Activated CD8-positive, alpha-beta memory T cell treated with anti-CD3 and anti-CD28 coated beads for 1 hour (primary cell): ENCODE results near the gene TTC4.

Source experiments
- DNase-seq, 2 donors: peaks; one replicate each; pipeline ENCODE4 v3.0.0-alpha.2; 2020; ENCODE audit warnings: low read depth in 1 of 2; ENCODE audit errors: extremely low read depth in 1 of 2

The TTC4 gene, protein sequence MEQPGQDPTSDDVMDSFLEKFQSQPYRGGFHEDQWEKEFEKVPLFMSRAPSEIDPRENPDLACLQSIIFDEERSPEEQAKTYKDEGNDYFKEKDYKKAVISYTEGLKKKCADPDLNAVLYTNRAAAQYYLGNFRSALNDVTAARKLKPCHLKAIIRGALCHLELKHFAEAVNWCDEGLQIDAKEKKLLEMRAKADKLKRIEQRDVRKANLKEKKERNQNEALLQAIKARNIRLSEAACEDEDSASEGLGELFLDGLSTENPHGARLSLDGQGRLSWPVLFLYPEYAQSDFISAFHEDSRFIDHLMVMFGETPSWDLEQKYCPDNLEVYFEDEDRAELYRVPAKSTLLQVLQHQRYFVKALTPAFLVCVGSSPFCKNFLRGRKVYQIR

DNA sequence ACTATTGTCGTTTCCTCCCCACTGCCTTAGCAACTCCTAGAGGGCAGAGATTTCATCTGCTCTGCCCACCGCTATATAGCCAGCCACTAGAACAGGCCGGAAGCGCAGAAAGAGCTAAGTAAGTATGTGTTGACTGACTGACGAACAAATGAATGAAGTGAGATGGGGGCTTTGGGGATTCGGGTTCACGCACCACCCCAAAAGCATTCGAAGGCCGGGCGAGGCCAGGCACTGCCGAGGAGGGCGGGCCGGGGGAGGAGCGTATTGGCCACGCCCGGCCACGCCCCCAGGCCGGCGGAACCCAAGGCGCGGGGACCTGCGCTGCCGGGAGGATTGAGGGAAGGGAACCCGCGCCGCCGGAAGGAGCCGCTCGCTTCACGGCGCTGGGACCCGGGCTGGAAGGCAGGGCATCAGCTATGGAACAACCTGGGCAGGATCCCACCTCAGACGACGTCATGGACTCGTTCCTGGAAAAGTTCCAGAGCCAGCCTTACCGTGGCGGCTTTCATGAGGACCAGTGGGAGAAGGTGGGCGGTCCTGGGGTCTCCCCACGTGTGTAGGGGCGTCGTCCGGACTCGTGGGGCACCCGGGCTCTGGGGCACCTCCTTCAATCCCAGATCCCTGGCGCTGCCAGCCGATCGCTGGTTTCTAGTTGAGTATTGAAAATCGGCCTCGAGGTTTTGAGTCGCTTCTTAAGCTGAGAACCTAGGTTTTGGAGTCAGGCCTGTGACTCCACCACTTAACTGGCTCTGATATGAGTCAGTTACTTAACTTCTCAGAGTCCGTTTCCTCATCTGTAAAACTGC is at the start of gene TTC4:
TSS of gene TTC4 (plus strand) at position 369 of the 806 bp plus-strand sequence. CDS start at position 417, 48 bp downstream.
- peak; percentile 60 to 76 for DNase-seq

DNA sequence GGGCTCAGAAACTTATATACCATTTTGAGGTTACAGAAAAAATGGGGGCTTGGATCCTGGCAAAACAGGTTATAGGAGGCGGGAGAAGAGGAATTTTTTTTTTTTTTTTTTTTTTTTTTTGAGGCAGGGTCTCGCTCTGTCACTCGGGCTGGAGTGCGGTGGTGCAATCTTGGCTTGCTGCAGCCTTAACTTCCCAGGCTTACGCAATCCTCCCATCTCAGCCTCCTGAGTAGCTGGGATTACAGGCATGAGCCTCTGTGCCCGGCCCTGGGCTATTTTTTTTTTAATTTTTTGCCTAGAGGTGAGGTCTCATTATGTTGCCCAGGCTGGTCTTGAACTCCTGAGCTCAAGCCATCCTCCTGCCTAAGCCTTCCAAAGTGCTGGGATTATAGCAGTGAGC is 49.3 kb upstream of the TTC4 start:
- no peak for DNase-seq

DNA sequence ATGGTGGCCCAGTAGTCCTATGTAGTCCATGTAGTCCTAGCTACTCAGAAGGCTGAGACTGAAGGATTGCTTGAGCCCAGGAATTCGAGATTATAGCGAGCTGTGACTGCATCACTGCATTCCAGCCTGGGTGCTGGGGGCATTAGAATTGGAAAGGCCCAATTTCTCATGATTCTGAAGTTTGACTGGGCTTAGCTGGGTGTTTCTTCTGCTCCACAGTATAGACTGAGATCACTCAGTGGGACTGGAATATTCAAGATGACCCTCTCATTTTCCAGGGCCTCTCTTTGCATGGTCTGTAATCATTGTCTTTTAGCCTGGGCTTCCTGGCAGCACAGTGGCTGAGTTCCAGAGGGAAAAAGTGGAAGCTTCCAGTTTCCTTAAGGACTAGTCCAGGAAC is 47.9 kb upstream of the TTC4 start:
- no peak for DNase-seq

DNA sequence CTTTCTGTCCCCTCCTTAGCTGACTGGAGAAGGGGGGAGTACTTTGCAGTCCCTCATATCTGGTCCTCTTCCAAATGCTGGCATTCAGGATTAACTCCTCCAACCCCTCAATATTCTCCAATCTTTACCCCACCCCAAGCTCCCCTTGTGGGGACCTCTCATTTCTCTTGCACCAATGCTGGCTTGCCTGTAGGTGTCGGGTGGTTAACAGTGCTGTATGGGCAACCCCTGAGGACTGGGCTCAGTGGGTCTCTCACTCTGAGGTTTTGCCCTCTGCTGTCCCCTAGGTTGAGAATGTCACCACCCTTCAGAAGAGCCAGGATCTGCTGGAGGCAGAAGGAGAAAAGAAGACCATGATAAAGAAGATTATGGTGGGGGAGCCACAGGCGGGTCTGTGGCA is 47.1 kb upstream of the TTC4 start:
- DNase-seq, result no peak

DNA sequence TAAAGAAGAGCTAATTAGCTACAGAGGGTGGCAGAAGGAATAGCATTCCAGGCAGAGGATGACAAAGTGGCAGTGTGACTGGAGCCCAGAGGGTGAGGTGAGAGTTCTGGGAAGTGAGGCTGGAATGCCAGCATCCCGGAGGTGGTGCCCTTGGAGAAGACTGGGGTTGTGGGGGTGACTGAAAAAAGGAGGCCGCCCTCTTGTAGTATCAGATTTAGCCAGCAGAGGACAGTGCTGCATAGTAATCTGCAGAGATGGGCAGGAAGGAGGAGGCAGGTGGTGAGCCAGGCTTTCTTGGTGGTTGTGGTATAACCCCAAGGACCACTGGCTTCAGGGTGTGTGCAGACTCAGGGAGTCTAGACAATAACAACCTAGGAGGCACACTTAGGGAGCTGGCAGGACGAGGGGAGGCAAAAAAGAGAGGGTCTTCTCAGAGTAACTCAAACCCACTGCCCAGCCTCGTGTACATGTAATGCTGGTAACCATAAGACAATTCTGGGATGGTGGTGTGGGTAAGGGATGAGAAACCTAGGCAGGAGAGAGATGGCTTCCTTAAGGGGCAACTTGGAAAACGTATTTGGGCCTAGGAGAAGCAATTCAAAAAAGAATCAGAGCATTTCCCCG is 43.6 kb upstream of the TTC4 start:
- DNase-seq, result peak; percentile 15 to 34

DNA sequence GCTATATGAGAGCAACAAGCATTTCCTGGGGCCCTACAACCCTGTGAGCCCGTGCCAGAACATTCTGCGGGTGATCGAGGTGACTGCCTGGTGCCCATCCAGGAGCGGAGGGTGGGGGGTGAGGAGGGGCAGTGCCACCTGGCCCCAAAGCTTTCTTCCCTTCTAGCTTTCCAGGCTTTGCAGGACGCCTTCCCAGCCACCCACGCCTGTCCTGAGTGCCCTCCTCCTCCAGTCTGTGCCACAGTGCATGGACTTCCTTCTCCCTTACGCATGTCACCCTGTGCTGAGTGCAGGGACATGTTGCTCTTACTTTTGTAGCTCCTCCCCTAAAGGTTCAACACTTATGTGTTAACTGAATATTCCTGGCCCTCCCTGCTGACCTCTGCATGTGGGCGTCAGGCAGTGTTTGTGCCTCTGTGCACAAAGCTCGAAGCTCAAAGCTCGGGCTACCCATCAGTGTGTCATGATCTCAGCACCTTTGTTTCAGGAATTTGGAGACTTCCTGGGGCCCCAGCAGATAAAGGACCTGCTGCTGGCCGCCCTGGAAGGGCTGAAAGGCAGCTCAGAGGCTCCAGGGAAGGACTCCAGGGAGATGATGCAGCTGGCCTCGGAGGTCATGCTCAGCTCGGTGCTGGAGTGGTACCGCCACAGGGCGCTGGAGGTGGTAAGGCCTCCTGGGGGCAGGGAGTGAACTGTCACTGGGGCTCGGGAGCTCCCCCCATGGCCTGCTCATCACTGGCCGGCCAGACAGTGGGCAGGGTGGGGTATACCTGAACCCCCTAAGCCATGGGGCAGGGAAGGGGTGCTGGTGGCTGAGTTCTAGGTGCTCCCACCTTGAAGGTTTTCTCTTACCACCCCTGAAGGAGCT is 36.7 kb upstream of the TTC4 start:
- DNase-seq, result no peak

DNA sequence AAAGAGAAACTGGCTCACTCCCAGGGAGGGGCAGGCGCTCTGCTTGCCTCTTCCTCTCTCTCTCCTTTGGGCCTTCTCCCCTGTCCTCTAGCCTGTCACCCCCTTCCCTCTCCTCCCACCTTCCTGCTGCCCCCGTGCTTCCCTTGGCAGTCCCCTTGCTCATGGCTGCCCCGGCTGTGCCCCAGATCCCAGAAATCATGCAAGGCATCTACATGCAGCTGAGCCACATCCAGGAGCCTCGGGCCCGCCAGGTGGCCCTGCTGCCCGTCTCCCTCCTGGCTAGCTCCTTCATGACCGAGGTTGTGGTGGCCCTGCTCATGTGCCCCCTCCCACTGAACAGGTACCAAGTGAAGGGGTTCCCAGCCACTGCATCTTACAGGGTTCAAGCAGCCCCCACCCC is 36.0 kb upstream of the TTC4 start:
- no peak for DNase-seq

DNA sequence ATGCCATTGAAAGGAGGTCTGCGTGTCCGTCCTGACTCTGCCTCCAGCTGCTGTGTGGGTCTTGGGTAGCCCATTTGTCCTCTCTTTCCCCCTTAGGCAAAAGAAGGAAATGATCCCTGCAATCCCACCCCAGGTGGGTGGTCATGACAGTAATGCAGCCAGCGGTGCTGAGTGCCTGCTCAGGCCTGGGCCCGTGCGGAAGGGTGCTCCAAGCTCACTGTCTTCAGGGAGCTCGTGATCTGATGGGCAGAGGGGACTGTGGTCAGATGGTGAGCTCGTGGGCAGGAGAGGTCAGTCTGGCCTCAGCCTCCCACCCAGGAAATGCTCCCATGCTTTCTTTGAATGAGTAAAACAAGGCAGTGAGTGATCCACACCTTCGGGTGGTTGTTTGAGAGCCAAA is 35.3 kb upstream of the TTC4 start:
- DNase-seq, result no peak

DNA sequence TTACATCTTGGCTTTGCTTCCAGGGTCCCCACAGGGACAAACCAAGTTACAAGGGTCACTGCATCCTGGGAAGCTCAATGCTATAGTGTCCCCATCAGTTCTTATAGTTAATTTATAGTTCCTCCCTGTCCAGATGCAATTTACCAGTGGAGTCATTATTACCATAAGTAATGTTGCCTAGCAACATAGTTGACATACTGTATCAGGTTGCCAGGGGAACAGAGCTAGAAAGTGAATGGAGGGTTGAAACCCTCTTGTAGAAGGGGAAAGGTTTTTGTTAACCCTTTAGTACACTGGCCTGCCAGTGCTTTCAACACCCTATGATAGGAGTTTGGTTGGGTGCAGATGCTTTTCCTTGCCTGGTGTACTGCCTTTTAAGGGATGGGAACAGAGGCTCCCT is 34.3 kb upstream of the TTC4 start:
- DNase-seq, result no peak

DNA sequence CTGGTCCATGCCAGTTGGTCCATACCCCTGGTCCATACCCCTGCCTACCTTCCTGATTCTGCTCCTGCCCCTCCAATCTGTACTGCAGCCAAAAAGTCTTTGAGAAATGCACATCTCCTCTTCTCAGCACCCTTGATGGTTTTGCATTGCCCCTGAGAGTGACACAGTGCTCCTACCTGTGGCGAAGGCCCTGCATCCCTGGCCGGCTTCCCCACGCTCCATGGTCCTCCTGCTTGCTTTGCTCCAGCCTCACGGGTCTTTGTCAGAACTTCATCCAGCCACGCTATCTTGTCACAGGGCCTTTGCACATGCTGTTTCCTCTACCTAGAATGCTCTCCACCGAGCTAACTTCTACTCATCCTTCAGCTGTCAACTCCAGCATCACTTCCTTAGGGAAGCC is 32.2 kb upstream of the TTC4 start:
- DNase-seq, result no peak

DNA sequence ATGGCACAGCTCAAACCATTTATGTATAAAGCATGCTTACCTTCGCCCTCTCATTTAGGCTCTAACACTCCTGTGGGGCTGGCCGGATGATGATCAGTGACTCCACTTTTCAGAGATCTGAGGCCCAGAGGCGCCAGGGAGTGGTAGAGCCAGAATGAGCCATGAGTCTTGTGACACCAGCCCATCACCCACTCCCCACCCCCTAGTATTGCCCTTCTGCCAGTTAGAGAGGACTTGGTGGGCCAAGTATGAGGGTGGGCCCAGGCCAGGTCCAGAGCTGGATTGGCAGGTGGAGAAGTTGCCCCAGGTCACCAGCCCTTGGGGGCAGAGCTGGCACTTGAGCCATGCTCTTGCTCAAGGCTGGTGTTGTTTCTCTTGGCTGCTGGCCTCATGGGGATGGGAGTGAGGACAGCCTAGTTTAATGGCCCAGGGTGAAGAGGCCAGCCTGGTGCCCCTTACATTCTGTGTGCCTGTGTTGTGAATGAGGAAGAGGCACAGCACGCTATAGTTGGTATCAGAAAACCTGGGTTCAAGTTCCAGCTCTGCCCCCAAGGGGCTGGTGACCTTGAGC is 30.2 kb upstream of the TTC4 start:
- no peak for DNase-seq

DNA sequence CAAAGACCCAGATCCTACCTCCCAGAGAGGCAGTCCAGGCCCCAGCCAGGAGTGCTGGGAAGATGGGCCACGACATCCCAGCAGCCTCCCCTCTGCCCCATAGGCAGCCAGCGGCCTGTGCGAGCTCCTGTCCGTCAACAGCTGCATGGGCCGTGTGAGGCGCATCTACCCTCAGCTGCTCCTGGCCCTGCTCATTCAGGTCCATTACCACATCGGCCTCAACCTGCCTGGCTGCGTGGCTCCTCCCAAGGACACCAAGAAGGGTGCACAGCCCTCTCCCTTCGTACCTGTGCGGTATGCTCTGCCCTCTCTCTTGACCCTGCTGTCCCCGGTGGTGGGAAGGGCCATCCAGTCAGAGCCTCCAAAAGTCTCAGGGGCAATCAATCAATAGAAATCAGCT is 29.5 kb upstream of the TTC4 start:
- DNase-seq, result no peak

DNA sequence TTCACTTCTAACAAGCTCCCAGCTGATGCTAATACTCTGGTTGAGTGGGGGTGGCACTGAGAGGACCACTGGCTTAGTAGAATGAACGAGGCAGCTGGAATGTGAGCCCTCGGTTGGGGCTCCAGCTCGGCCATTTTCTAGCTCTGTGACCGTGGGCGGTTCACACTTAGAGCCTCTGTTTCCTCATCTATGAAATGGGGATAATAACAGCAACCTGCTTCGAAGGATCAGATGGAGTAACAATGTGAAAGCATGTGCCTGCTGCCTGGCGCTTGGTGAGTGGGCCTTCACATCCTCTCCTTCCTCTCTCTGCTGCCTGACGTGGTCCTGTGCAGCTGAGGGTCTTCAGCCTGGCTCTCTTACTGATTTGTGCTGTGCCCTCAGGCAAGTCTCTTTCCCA is 20.9 kb upstream of the TTC4 start:
- DNase-seq, result no peak

DNA sequence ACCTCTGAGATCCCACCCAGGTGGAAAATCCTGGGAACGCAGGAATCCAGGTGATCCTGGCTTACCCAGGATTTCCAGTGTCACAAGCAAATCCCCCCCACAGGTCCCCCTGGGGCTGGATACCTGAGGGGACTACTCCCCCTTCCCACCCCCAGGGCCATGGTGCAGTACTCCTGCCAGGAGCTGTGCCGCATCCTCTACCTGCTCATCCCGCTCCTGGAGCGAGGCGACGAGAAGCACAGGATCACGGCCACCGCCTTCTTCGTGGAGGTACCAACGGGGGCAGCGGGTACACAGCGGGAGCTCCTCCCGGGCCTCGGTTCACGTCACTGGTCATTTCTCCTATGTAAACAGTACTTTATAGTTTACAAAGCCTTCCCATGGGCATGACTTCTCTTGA is 20.4 kb upstream of the TTC4 start:
- no peak for DNase-seq

DNA sequence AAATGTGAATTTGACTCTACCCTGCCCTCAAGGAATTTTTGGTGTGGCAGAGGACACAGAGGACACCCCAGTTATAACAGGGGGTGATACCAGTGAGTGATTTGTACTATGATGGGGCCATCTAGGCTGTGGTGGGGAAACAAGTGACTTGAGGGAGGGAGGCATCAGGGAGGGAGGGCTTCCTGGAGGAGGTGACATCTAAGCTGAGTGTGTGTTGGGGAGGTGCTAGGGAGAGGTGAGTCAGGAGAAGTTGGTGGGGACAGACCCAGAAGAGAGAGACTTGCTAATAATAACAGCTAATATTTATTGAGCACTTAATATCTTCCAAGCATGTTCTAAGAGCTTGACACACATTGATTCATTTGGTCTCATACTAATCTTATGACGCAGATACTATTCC is 19.9 kb upstream of the TTC4 start:
- DNase-seq, result no peak

DNA sequence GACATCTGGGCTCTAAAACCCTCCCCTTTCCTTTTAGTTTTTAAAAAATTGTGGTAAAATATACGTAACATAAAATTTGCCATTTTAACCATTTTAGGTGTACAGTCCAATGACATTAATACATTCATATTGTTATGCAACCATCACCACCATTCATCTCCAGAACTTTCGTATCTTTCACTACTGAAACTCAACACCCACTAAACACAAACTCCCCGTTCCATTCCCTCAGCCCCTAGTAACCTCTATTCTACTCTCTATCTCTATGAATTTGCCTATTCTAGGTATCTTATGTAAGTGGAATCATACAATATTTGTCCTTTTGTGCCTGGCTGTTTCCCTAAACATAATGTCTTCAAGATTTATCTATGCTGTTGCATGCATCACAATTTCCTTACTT is 19.4 kb upstream of the TTC4 start:
- no peak for DNase-seq

DNA sequence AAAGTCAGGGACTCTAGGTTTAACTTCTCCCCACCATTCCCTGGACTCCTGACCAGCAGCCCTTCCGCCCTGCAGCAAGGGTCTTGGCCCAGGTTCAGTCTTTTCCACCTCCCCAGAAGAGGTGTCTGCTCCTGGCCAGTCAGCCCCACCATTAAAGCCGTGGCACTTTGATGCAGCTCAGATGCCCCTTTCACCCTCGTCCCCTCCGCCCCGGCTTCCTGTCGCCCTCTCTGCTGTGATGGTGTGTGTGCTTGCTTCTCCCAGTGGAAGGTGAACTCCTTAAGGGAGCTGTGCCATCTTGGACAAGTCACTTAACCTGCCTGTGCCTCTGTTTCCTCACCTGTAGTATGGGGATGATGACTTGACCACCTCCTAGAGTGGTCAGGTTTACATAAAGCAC is 17.8 kb upstream of the TTC4 start:
- DNase-seq, result no peak

DNA sequence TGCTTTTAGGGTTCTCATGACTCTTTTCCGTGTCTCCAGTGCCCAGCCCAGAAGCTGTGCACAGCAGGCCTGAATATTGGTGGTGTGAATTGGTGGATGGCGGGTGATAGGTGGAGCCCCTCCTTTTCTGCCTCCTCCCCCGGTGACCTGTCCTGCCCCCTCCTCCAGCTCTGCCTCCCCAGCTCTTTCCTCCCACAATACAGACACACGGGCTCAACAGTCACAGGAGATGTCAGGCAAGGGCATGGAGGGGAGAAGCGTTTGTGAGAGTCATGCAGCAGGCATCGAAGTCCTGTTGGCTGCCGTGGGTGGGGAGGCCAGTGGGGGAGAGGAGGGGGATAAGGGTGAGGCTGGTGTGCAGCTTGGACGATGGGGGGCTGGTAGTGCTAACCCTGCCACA is 17.3 kb upstream of the TTC4 start:
- DNase-seq, result no peak

DNA sequence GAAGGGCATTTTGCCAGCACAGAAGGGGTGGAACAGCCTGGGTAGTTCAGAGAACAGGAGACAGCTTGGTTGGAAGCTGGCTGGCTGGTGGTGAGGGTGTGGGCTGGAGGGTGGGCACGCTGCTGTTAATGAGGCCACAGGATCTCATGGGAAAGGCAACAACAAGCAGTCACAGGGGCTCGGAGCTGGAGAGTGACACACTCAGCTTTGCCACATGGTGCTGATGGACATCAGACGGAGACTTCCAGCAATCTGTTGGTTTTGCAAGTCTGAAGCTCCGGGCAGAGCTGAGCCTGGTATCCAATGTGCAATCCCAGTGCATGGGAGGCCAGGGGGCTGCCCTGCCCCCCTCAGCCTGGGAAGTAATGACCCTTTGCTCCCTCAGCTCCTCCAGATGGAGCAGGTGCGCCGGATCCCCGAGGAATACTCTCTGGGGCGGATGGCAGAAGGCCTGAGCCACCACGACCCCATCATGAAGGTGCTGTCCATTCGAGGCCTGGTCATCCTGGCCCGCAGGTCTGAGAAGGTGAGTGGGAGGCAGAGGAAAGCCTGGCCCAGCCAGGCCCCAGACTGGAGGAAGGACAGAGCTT is 15.6 kb upstream of the TTC4 start:
- no peak for DNase-seq

DNA sequence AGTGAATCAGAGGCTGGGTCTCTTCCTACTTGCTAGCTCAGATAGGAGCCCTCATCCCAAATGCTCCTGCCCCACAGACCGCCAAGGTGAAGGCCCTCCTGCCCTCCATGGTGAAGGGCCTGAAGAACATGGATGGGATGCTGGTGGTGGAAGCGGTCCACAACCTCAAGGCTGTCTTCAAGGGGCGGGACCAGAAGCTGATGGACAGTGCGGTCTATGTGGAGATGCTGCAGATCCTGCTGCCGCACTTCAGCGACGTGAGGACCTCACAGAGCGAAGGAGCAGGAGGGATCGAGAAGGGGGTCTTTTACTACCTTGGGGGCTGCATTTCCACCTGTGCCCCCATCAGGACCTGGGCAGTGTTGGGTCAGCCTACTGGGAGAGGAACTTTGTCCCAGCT is 14.6 kb upstream of the TTC4 start:
- DNase-seq, result no peak
